HG03342 (cell line): ENCODE measurements around the gene KCNQ2.

Source experiments
- ATAC-seq: cut with Tn5 transposase; IDR thresholded peaks from one replicate; pipeline ENCODE4 v1.9.1; 2021; ENCODE audit warnings: mild to moderate bottlenecking, moderate library complexity; ENCODE audit not compliant: unreplicated experiment

KCNQ2 gene

GRCh38 chr20:63360850-63361518, 111.5 kb downstream of the KCNQ2 start, which contains the start of gene CHRNA4:
TSS of gene CHRNA4 (minus strand) at chr20:63361349. CDS start at chr20:63361165, 184 bp downstream.
- no peak for ATAC-seq

DNA sequence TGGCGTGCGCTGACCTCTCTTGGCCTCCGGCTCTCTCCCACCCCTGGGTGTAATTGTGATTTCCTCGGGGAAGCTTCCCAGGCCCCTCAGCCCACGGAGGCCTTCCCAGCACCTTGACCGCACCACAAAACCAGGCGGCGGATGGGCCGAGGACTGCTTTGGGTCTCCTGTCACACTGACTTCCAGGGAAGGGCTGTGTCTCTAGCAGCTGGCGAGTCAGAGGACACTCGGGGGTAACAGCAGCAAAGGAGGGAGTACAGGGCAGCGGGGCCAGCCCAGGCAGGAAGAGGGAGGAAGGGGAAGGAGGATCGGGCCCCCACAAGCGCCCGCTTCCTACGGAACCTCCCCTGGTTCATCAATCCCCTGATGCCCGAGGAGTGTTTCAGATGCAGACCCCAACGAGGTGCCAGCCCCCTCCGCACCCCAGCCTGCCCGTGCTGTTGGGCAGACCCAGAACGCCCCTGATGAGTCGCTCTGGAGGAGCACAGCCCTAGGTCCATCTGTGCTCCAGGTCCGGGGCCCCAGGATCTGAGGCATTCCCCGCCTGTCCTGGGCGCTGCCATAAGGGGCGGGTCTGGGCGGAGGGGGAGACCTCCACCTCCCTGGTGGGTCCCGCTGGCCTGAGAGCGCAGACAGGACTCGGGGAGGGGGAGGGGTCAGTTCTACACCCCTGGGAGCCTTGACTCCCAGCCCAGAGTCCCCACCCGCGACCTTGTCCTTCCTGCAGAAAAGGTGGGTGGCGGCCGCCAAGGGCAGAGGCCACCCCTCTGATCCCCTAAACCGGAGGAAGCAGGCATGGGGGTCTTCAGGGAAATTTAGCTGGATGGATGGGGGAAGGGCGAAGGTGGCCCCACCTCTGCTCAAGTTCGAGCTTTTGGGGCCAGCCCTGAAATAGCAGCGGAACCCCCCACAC, 112.3 kb downstream of the KCNQ2 start:
- no peak for ATAC-seq

DNA sequence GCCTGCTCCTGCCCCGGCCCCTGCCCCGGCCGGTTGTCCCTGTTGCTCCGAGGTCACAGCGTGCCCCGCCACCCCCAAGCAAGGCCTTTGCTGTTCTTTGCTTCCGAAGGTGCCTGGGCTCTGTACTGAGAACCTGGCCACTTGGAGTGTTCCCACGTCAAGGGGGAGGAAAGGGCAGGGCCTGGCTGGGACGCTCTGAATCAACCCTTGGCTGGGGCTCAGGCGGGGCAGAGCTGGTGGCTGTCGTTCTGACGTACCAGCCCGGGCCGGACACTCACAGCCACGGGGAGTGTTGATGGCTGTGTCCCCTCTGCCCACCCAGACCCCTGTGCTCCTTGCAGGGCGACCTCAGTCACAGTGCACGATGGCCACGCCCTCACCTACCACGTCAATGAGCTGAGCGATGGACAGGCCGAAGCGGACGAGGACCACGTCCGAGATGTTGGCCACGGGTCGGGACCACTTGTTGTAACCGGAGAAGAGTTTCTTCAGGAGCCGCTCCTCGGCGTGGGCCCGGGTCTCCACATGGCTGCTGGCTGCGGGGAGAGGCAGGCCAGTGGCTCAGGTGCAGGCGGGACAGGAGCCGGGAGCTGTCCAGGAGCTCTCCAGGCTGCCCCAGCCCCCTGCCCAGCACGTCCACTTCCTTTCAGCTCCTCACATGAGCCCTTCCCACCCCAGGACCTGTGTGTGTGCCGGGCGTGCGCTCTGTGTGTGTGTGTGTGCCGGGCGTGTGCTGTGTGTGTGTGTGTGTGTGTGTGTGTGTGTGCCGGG, 113.1 kb downstream of the KCNQ2 start:
- no peak for ATAC-seq

DNA sequence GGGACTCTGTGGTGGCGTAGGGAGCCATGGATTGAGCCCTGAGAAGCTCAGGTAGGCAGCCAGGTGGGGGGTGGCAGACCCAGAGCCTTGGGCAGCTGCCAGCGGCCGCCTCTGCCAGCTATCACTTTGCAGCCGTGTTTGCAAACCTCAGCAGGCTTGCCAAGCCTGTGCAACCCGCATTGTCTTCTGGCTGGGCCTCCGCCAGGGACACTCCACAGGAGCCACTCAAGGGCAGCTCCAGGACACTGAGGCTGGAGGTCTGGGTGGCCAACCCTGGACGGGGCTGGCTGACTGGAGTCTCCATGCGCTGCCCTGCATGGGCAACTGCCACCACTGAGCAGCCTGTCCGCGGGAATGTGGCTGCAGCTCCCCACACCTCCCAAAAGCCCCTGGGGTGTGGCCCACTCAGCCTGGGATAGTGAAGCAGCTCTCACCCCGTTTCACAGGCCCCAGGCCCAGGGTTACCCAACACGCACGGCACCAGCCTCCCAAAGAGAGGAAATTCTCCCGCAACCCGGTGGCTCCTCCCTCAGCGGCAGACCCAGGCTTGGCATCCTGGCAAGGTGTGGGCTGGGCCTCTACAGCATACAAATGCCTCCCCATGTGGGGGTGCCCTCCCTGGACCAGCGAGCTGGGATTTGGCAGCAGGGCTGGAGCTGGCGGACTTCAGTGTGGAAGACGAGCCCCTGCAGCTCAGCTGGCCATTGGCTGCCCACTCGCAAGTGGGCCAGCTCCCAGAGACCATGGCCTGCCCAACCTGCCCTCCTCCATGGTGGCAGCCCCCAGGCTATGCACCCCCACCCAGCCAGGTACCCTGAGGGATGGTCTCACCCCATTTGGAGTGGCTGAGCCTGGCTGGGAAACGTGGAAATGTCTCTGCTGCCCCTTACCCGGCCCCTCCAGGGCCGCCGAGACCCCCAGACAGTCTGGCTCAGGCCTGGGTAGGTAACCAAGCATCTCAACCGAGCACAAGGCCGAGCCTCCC, 114.2 kb downstream of the KCNQ2 start:
- no peak for ATAC-seq

DNA sequence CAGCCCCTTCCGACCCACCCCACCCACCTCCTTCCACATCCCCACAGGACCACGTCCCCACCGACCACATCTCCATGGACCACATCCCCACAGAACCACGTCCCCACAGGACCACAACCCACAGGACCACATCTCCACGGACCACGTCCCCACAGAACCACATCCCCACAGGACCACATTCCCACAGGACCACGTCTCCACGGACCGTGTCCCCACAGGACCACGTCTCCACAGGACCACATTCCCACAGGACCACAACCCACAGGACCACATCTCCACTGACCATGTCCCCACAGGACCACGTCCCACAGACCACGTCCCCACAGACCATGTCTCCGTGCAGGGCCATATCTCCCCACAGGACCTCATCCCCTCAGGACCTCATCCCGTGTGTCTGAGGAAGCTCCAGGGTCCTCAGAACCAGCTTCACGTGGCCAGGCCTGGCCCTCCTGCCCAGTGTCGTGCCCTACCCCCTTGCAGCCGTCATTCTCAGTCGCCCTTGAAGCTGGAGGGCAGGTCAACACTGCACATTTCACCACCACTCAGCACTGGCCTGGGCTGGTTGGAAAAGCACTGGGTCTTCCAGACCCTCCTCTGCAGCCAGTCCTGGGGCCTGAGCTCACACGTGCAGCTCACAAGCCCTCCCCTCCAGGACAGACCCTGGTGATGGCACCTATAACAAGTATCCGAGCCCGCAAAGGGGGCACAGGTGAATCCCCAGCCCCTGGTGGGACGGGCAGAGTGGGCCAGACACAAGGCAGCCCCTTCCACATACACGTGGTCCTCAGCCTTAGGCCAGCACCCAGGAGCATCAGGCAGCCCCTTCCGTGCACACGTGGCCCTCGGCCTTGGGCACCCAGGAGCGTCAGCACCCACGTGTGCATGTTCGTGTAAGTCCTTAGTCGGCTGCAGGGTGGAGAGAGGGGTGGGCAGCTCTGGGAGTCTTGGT, 115.2 kb downstream of the KCNQ2 start:
- ATAC-seq, result no peak

GRCh38 chr20:63356511-63356910, 115.9 kb downstream of the KCNQ2 start:
- ATAC-seq, result no peak

- no peak for ATAC-seq
Measured at GRCh38 chr20:63355781-63356295, 116.6 kb downstream of the KCNQ2 start.

GRCh38 chr20:63354636-63355350, 117.7 kb downstream of the KCNQ2 start:
- ATAC-seq, result no peak

DNA sequence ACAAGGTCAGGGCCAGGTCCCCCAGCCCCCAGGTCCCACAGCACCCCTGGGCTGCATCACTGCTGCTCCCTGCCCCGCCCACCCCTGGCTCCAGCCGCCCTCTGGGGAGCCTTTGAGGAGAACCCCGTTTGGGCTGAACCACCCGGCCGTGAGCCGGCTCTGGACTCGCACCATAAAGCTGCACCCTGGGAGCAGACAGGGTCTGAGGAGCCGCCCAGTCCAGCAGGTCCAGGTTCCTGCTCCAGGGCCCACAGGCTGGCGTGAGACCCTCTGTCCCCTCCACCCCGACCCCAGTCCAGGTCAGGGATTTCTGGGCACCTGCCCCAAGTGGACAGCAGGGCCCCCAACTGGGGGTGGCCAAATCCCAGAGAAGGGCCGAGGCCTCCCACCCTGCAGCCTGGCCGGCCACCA, 119.6 kb downstream of the KCNQ2 start:
- no peak for ATAC-seq

DNA sequence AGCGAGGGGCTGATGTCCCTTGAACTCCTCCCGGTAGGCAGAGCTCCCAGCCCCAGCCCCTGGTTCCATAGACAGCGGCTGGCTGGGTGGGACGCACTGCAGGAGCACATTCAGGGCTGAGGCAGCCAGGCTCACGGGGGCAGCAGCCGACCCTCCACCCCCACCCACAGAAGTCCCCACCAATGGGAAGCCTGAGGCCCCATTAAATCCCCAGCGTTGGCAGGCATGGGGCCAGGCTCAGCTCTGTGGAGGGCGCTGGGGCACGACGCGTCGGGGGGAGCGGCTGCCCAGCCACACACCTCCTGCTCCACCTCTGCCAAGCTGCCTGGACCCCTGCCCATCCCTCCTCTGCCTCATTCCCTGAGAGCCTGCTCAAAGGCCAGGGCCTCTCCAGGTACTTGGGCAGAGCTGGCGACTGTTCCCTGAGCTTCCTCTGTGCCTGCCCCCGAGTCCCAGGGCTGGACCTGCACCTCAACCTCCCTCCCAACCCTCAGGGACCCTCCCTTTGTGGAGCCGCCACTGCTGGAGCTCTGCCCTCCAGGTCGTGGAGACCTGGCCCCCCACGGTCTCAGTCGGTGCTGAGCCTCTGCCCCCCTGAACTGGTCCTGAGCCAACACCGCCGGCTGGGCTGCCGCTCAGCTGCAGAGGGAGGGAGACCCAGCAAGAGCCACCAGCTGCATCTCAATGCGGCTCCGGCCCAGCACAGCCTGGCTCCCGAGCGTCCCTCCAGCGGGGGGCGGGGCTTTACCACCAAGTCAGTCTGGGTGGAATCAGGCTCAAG, 120.5 kb downstream of the KCNQ2 start:
- no peak for ATAC-seq

- ATAC-seq, result no peak
Measured at GRCh38 chr20:63351326-63351700, 121.1 kb downstream of the KCNQ2 start.

DNA sequence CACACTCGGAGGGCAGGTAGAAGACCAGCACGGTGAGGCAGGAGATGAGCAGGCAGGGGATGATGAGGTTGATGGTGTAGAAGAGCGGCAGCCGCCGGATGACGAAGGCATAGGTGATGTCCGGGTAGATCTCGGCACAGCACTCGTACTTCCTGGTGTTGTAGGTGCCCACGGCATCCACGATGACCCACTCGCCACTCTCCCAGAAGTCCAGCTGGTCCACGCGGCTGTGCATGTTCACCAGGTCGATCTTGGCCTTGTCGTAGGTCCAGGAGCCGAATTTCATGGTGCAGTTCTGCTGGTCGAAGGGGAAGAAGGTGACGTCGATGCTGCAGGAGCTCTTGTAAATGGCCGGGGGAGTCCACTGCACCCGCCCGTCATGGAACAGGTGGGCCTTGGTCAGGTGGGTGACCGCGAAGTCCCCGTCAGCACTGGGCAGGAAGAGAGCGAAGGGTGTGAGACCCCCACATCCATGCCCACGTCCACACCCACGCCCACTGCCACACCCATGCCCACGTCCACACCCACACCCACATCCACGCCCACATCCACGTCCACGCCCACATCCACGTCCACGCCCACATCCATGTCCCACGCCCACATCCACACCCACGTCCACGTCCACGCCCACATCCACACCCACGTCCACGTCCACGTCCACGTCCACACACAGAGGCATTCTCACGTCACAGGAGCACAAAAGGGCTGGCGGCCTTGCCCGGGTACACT, 121.7 kb downstream of the KCNQ2 start:
- no peak for ATAC-seq
